CD4-positive, alpha-beta T cell treated with Interleukin-17A for 1 hour (primary cell): Measurements from ENCODE around the gene KLRK1.
"Not testable (repeated sequence)": the region's sequence is repeated elsewhere in the genome, so short reads cannot be mapped to it uniquely, and the experiment has no call there.

Experiments used
- DNase-seq: peaks from one replicate; pipeline ENCODE4 v3.0.0-alpha.2; 2020

The KLRK1 gene

GRCh38 chr12:10389904-10390303 is at the start of gene KLRK1:
TSS of gene KLRK1 (minus strand) at chr12:10390041. CDS start at chr12:10388810, 1,231 bp downstream.
- DNase-seq: no peak

GRCh38 chr12:10437601-10438000 is 47.8 kb upstream of the KLRK1 start:
- not testable (repeated sequence) for DNase-seq

DNA sequence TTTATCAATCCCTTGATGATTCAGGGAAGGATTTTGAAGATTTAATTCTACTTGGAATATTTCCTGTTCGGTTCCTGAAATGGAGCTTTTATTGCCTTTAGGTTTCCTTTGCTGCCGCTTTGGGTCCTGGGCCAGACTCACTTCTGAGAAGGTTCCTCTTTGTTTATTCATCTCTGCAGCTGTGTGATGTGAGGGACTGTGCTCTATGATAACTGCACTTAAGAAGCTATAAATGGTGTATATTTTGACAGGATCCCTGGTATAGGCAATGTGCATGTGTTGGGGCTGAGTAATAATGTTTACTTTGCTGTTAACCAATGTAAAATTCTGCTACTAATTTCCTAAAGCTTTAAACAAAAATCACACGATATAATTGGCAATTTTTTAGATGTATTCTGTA is 46.0 kb upstream of the KLRK1 start, which contains the start of gene KLRC2:
Gene KLRC2 (minus strand): TSS at position 195 of the 400 bp plus-strand sequence. CDS start 24 bp downstream, at position 171.
- not testable (repeated sequence) for DNase-seq

DNA sequence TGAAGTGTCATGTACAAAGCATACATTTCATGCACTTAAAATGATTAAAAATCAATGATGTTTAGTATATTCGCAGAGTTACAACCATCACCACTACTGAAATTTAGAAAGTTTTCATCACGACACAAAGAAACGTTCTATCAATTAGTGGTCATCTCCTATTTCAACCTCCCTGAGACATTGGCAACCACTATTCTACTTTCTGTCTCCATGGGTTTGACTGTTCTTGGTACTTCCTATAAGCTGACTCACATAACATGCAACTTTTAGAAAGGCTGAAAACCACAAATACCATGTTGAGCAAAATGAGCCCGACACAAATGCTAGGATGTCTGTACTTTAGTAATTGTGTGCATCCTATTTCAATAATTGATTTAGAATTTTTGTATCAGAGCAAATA is 40.8 kb upstream of the KLRK1 start:
- DNase-seq: not testable (repeated sequence)

GRCh38 chr12:10425938-10426337 is 36.1 kb upstream of the KLRK1 start:
- DNase-seq: not testable (repeated sequence)

DNA sequence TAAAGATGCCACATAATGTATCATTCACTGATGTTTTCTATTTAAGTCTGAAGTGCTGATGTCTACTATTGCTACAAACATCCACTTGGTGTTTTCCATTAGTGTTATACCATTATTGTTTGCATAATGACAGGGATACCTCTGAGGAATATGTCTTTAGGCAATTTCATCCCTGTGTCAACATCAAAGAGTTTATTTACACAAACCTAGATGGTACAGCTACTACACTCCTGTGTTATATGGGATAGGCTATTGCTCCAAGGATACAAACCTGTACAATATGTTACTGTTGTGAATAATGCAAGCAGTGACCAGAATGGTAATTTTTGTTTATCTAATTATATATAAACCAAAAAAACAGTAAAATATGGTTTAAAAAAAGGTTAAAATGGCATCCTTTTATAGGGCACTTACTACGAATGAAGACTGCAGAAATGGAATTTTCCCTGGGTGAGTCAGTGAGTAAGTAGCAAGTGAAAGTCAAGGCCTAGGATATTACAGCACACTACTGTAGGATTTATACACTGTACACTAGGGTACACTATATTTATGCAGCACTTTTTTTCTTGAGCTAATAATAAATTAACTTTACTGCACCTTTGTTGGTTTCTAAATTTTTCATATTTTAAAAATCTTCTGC is 34.5 kb upstream of the KLRK1 start:
- not testable (repeated sequence) for DNase-seq

DNA sequence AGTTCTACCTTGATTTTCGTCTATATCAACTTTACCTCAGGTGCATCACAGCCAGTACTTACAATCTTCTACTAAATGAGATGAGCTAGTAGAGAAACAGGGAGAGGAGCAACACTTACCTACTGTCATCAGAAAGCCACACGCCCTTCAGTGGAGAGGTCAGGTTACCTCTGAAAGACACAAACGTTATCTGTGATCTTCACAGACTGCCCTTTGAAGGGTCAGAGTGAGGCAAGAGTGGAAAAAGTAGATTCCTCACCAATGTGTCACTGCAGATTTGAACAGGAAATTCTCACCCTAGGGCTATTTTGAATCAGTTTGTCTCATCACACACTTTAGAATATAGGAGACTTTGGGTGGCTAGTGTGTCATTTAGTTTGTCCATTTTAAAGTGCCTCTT is 32.3 kb upstream of the KLRK1 start:
- not testable (repeated sequence) for DNase-seq

DNA sequence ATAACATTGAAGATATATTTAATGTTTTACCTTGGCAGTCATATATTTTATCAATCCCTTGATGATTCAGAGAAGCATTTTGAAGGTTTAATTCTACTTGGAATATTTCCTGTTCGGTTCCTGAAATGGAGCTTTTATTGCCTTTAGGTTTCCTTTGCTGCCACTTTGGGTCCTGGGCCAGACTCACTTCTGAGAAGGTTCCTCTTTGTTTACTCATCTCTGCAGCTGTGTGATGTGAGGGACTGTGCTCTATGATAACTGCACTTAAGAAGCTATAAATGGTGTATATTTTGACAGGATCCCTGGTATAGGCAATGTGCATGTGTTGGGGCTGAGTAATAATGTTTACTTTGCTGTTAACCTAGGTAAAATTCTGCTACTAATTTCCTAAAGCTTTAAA is 30.5 kb upstream of the KLRK1 start, which contains the start of gene KLRC3:
Gene KLRC3 (minus strand): TSS at position 262 of the 400 bp plus-strand sequence. CDS start 45 bp downstream, at position 217.
- not testable (repeated sequence) for DNase-seq

- peak; percentile 59 for DNase-seq
Measured at GRCh38 chr12:10409392-10409791, 19.6 kb upstream of the KLRK1 start, which contains the start of gene KLRC4. TSS of gene KLRC4 (minus strand) at chr12:10409757. CDS start at chr12:10409575, 182 bp downstream.

GRCh38 chr12:10408842-10409241 is 19.0 kb upstream of the KLRK1 start:
- no peak for DNase-seq

DNA sequence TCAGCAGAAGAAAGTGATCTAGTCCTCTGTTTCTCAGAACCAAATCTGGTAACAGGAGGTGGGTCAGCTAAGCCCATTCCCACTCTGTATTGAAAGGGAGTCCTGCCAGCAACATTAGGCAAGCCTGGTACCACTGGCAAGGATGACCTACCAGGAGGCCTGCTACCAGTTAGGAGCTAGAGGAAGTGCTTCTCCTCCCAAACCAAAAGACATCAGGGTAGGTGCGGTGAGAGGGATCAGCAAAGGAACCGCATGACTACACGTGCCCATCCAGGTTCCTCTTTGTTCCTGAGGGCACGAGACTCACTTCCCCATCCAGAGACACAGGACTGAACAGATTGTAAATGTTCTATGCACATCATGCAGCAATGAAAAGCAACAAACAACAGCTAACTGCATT is 16.9 kb upstream of the KLRK1 start:
- DNase-seq: no peak

DNA sequence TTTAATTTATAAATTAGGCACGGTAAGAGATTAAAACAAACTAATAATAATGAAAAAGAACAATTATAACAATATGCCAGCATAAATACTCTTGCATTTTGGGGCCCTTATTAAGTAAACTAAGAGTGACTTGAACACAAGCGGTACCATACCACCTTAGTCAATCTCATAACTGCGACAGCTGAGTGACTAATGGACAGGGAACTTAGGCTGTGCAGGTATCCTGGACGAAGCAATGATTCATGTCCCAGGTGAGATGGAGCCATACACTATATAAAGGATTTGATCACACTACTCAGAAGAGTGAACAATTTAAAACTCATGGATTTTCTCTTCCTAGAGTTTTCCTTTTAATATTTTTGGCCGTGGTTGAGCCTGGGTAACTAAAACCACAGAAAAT is 15.5 kb upstream of the KLRK1 start:
- no peak for DNase-seq

DNA sequence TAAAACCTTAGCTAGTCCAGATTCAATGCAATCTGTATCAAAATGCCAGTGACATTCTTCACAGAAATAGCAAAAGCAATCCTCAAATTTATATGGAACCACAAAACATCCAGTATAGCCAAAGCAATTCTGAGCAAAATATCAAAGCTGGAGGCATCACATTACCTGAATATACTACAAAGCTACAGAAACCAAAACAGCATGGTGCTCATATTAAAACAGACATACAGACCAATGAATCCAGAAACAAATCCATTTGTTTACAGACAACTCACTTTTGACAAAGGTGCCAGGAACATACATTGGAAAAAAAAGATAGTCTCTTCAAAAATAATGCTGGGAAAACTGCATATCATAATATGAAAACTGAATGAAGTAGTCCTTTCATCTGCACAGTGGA is 15.0 kb upstream of the KLRK1 start:
- no peak for DNase-seq

DNA sequence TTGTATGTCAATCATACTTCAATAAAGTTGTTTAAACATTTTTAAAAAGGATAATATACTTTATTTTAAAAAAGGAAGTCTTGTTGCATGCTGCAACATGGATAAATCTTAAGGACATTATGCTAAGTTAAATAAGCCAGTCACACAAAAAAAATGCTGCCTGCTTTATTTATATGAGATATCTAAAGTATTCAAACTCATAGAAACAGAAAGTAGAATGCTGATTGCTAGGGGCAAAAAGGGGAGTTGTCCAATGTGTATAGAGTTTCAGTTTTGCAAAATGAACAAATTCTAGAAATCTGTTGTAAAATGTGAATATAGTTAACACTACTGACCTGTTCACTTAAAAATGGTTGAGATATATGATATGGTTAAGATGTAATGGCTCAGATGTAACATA is 11.0 kb upstream of the KLRK1 start:
- DNase-seq: no peak

DNA sequence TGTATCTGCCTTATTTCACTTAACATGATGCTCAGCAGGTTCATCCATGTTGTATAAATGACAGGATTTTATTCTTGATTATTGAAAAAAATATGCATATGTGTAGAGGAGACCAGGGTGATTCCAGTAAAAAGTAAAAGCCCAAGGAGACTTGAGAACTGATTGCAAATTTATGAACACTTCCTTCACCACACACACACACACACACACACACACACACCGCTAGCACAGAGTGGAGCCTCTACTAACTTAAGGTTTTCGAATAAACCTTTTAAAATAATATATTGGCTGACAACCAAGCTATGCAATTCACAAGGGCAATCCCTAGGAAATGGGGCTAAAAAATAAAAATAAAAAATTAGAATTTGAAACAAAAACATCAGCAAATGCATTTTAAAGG is 8.3 kb upstream of the KLRK1 start:
- DNase-seq: no peak

- peak; percentile 70 for DNase-seq
Measured at GRCh38 chr12:10397296-10397695, 7.5 kb upstream of the KLRK1 start.

DNA sequence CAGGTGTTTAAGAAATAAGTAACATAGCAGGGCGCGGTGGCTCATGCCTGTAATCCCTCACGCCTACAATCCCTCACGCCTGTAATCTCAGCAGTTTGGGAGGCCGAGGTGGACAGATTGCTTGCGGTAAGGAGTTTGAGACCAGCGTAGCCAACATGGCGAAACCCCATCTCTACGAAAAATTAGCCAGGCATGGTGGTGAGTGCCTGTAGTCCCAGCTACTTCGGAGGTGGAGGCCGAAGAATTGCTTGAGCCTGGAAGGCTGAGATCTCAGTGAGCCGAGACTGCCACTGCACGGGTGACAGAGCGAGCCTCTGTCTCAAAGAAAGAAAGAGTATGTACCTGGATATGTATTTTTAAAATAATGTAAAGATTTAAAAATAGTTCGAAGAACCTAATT is 6.3 kb upstream of the KLRK1 start:
- not testable (repeated sequence) for DNase-seq

GRCh38 chr12:10395390-10395998 is 5.7 kb upstream of the KLRK1 start:
- peak; percentile 78 for DNase-seq

- peak; percentile 80 for DNase-seq
Measured at GRCh38 chr12:10394531-10395152, 4.8 kb upstream of the KLRK1 start.

DNA sequence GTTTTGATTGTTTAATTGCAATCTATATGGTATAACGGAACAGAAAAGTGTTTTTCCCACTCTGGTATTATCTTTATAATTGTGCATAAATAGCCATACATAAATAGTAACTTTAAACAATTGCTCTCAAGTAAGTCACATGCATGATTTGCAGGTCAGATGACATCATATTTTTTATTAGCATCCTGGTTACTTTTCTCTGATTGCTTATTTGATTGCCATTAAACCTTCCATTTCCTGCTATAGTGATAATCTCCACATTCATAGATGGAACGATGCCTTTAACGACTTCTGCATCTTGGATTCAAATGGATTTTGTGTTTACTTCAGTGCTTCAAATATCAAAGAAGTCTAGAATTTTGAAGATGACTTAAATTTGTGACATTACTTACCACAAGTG is 3.5 kb upstream of the KLRK1 start:
- no peak for DNase-seq

GRCh38 chr12:10392394-10392930 is 2.6 kb upstream of the KLRK1 start:
- peak; percentile 73 for DNase-seq

GRCh38 chr12:10390991-10391390 is 1.1 kb upstream of the KLRK1 start:
- DNase-seq: not testable (repeated sequence)

- no peak for DNase-seq
Measured at GRCh38 chr12:10388624-10389413, 1.0 kb downstream of the KLRK1 start.
